NCI-H460 (cell line): Measurements from ENCODE around the gene FBH1. TPM values are rescaled to one million over a fixed set of nuclear protein-coding genes. Genes with fewer than 3 reads are reported as not detected.
"Not testable (repeated sequence)": the region's sequence is repeated elsewhere in the genome, so short reads cannot be mapped to it uniquely, and the experiment has no call there.

ENCODE experiments used
- DNase-seq: peaks from one replicate; pipeline ENCODE4 v3.0.0-alpha.2; 2016; ENCODE audit warnings: low read depth; ENCODE audit errors: extremely low read depth
- total RNA-seq: library from RNA; depleted of rRNA; stranded (reverse); fragments of >200 nt; shearing (Covaris generic); gene quantifications from 2 replicates; pipeline ENCODE4 v1.2.3, GENCODE V29; 2014

The FBH1 gene
- total RNA-seq, 1 experiment from 2014 or later = 37.9 TPM

DNA sequence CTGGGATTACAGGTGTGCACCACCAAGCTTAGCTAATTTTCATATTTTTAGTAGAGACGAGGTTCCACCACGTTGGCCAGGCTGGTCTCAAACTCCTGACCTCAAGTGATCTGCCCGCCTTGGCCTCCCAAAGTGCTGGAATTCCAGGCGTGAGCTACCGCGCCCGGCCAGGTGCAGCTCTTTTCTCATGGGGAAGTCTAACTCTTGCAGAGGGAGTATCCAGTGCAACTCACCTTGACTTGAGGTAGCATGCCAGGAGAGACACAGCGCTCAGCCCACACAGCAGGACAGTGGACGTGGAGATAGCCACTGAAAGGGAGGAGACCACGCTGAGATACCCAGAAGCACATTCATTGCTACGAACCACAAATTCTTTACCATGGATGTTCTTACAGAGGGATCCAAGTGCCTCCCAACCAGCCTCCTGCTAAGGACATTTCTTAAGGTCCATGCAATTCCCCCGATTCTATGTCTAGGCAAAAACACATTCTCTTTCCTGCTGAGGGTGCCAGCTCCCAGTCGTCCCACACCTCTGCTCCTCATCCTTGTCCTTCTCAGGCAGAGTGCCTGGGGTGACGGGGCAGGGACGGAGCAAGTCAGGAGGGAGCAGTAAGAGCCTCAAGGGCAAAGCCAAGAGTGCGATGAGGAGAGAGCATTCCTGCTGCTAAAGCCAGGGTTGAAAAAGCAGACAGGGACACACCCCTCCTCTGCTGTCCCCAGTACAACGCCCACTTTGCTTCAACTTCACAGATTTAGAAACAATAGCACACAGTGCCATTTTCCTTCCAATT is 66.3 kb downstream of the FBH1 start:
- DNase-seq = no peak

- DNase-seq = no peak
These were observed 68.0 kb downstream of the FBH1 start for GRCh38 chr10:5958077-5958476.

DNA sequence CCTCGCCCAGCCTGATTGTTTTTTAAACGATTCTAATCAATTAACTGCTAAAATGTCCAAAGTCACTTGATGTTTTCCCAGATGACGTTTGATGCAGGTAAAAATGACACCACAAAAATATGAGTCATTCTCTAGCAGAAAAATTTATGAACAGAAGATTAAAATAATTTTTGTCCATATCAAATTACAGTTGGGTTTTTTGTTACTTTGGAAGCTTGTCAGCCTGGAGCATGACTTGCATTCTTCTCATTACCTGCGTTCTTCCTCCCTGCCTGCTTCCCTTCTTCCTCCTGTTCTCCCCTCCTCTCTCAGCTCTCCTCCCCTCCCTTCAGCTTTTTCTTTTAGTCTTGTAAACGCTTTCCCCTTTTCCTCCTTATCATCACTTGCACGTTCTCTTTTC is 68.6 kb downstream of the FBH1 start:
- no peak for DNase-seq

DNA sequence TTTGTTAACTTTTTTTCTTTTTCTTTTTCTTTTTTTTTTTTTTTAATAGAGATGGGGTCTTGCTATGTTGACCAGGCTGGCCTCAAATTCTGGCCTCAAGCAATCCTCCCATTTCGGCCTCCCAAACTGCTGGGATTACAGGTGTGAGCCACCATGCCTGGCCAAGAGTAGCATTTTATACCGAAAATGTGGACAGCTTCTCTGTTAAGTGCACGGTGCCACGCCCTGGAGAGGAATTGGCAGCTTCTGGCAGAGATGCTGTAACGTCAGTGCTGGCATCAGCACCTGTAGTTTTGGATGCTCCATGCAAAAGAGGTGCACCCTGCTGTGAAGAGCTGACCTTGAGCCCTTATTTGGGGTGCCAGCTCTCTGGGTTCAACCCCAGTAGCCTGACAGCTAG is 69.1 kb downstream of the FBH1 start:
- DNase-seq = no peak

DNA sequence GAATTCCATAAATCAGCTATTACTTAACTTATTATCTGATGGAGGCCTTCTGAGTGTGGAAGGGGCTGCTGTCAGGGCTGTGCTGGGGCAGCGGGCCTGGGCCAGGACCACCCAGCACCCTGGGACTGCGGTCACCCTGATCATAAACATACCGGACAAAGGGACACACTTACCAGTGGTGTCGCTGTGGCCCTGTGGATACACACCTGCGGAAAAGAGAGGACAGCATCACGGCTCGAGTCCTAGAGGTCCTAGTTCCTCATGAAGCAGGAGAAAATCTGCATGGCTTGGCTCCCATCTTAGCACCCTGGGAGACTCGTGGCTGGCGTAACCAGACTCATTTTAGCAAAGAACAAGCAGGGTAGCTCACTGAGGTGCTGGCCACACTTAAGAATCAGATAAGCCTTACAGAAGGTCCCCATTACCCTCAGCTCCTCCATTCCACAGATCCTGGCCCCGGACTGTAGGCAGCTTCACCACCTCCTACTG is 69.6 kb downstream of the FBH1 start:
- DNase-seq = no peak

- no peak for DNase-seq
These were observed 70.3 kb downstream of the FBH1 start for GRCh38 chr10:5960070-5960972.

DNA sequence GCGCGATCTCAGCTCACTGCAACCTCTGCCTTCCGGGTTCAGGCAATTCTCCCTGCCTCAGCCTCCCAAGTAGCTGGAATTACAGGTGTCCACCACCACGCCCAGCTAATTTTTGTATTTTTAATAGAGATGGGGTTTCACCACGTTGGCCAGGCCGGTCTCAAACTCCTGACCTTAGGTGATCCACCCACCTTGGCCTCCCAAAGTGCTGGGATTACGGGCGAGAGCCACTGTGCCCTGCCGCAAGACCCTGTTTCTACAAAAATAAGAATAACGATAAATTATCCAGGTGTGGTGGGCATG is 70.9 kb downstream of the FBH1 start:
- not testable (repeated sequence) for DNase-seq

DNA sequence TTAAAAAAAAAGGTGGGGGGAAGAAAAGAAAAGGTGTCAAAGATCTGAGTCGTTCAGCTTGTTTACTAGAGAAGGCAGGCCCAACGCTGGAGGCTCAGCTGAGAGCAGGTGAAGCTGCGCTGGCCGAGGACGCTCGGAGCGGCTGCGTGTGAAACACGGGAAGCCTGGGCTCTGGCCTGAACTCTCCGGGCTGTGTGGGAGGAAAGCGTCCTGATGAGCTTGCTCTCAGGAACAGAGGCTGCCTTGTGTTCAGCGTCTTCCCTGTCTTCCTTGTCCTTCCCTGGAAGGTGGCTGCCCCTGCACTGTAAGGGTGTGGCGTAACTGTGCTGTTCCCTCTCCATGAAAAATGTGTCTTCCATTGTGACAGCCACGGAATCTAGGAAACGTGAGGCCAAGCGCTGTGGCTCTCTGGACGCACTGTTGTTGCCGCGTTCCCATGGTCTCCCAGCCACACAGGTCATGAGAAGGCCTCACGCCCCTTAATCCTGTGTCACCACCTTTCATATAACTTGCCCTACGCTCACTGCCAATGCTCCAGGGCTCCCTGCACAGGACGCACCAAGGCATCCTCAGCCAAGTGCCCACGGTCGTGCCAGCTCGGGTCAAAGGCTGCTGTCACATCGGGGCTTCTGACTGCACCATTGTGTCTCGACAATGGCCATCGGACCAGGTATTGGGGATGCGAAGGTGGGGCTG is 71.5 kb downstream of the FBH1 start:
- no peak for DNase-seq

GRCh38 chr10:5962358-5962940 is 72.4 kb downstream of the FBH1 start:
- not testable (repeated sequence) for DNase-seq

GRCh38 chr10:5963071-5963470 is 73.0 kb downstream of the FBH1 start:
- DNase-seq = no peak

- no peak for DNase-seq
These were observed 73.5 kb downstream of the FBH1 start for GRCh38 chr10:5963591-5963990.

- DNase-seq = no peak
These were observed 74.7 kb downstream of the FBH1 start for GRCh38 chr10:5964736-5965135.

DNA sequence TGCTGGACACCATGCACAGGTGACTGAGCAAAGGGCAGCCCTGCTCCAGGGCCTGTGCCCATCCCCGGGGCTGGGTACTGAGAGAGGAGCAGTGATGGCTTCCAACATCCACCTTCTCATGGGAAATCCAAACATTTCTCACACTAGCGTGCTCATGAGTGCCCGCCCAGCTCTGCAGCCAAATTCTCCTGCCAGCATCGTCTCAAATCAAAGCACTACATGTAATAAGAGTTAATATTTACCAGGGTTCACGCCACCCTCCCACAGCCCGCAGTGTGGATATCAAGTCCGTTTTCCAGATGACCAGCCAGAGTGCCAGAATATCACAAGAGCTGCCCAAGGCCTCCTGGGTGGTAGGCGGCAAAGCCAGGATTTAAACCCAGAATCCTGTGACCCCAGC is 75.2 kb downstream of the FBH1 start:
- DNase-seq = no peak

DNA sequence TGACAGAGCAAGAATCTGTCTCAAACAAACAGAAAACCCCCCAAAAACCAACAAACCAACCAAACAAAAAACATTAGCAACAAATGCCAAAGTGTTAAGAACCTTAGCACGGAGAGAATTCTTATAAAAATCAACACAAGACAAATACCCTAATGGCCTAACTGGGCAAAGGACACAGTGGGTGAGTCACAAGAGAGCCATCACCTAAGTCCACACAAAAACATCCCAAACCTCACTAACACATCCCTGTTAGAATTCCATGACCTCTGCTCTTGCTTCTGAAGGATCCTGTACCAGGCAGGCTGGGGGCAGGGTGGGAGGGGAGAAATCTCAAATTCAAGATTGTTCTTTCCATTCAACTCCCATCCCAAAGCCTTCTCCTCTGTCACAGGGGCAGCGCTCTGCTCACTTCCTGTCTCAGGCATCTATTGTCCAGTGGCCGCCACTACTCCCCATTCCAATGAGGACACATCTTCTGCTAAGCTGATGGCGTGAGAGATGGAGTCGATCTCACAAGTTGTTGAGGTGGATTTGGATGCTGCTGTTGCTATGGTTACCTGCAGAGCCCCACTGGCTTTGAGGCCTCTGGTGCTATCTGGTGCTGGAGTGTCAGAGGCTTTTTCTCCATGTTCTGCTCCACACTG is 78.1 kb downstream of the FBH1 start:
- no peak for DNase-seq

DNA sequence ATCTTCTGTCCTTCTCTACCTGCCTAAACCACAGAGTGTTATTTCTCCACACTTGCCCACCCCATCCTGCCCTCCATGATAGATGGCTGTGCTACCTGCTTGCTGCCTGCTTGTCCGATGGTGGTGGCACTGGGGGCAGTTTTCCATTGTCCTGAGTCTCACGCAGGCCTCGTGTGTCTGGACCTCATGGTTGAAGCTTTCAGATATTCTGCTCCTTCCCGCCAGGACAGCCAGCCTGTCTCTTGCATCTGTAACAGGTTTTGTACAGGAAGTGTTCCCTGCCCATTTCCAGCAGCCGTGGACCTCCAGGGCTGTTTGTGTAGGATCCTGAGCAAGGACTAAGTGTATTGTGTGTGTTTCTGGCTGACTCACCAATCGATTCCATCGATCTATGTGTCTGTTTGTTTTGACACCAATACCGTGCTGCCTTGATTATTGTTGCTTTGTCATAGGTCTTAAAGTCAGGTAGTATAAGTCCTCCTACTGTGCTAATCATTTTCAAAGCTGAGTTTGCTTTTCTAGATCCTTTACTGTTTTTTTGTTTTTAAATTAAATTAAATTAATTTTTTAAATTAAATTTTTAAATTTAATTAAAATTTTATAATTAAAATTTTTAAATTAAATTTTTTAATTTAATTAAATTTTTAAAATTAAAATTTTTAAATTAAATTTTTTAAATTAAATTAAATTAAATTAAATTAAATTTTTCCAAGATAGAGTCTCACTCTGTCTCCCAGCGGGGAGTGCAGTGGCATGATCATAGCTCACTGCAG is 78.8 kb downstream of the FBH1 start:
- no peak for DNase-seq

- no peak for DNase-seq
These were observed 80.0 kb downstream of the FBH1 start for GRCh38 chr10:5970066-5970465.

GRCh38 chr10:5970527-5970926 is 80.5 kb downstream of the FBH1 start:
- DNase-seq = no peak

- no peak for DNase-seq
These were observed 81.3 kb downstream of the FBH1 start for GRCh38 chr10:5971315-5971832.

- no peak for DNase-seq
These were observed 81.8 kb downstream of the FBH1 start for GRCh38 chr10:5971886-5972285.
